Colonic mucosa (tissue), 4 donors: ENCODE results near the gene AP2M1. TPM values are rescaled to one million over a fixed set of nuclear protein-coding genes. Genes with fewer than 3 reads are reported as not detected.

Source experiments
- DNase-seq: peaks from one replicate; pipeline ENCODE4 v3.0.0-alpha.2; 2020
- H3K27ac ChIP-seq: fragments of 200-600 bp; one replicate; pipeline ENCODE4 v1.8.0; 2021
- H3K27me3 ChIP-seq: fragments of 200-600 bp; one replicate; pipeline ENCODE4 v1.8.0; 2021
- H3K36me3 ChIP-seq: fragments of 200-600 bp; one replicate; pipeline ENCODE4 v1.8.0; 2021
- H3K4me1 ChIP-seq: fragments of 200-600 bp; one replicate; pipeline ENCODE4 v1.8.0; 2021; ENCODE audit warnings: mild to moderate bottlenecking
- H3K4me3 ChIP-seq: fragments of 200-600 bp; one replicate; pipeline ENCODE4 v1.8.0; 2021
- H3K9ac ChIP-seq, 2 donors: one replicate each; pipeline ENCODE4 v1.7.0; 2013; ENCODE audit warnings: control low read depth in 2 of 2, low read depth in 2 of 2, low read length in 2 of 2
- H3K9me3 ChIP-seq: fragments of 200-600 bp; one replicate; pipeline ENCODE4 v1.8.0; 2021
- CTCF ChIP-seq: fragments of 200-600 bp; IDR thresholded peaks from one replicate; pipeline ENCODE4 v1.8.0; 2022; ENCODE audit warnings: antibody characterized with exemption, mild to moderate bottlenecking
- intact Hi-C: fragments of 100-400 bp; cut with DNase I; formaldehyde crosslinking; loops from one replicate; pipeline ENCODE4 v1.14.1; 2022
- total RNA-seq, 2 donors: library from RNA; stranded (reverse); fragmentation: NEBNext Ultra II Directional in 1 of 2; extraction: Animal tissue kit (Norgen Biotek cat#: 25700) in 1 of 2; gene quantifications; one replicate each; pipeline ENCODE4 v1.2.1, GENCODE V29; 2021
- donor health status: healthy.
- donor health status: DM: no; HTN: no; CAD: no.
- donor health status: DM: no; HTN: no; CAD: no.

Gene AP2M1
- total RNA-seq, 2 donors from 2014 or later: 206 to 255 TPM

GRCh38 chr3:184193991-184194539 lies 19.4 kb downstream of the AP2M1 start:
- Histone ChIP-seq H3K4me1 (no peaks in the 10 kb centered on the region), H3K27ac (no peak overlapping the region), H3K9me3 (no peaks in the 10 kb centered on the region), H3K36me3 (peaks cover 17% of the 10 kb centered on the region), H3K4me3 (no peak overlapping the region), H3K27me3 (no peaks in the 10 kb centered on the region), H3K9ac (no peak overlapping the region)
- no peak for DNase-seq
- intact Hi-C loops: no loop called here
- no peak for TF ChIP-seq CTCF

- no peak for DNase-seq
- no peak overlapping the region for H3K9ac ChIP-seq
- no peaks in the 10 kb centered on the region for H3K9me3 ChIP-seq
- peaks cover 9% of the 10 kb centered on the region for H3K36me3 ChIP-seq
- no peak overlapping the region for H3K27ac ChIP-seq
- no peaks in the 10 kb centered on the region for H3K4me1 ChIP-seq
- intact Hi-C loops: no loop called here
- H3K4me3 ChIP-seq: no peak overlapping the region
- H3K27me3 ChIP-seq: no peaks in the 10 kb centered on the region
- no peak for TF ChIP-seq CTCF
These were observed 21.9 kb downstream of the AP2M1 start for GRCh38 chr3:184196536-184196935.

GRCh38 chr3:184198509-184198908 lies 23.9 kb downstream of the AP2M1 start:
- intact Hi-C loops: no loop called here
- TF ChIP-seq CTCF: no peak
- no peaks in the 10 kb centered on the region for H3K27me3 ChIP-seq
- no peak overlapping the region for H3K4me3 ChIP-seq
- no peak for DNase-seq
- no peak overlapping the region for H3K9ac ChIP-seq
- H3K4me1 ChIP-seq: no peaks in the 10 kb centered on the region
- no peaks in the 10 kb centered on the region for H3K9me3 ChIP-seq
- H3K36me3 ChIP-seq: no peaks in the 10 kb centered on the region
- H3K27ac ChIP-seq: no peak overlapping the region

GRCh38 chr3:184200825-184201224 lies 26.2 kb downstream of the AP2M1 start:
- Histone ChIP-seq H3K27me3 (no peaks in the 10 kb centered on the region), H3K27ac (no peak overlapping the region), H3K4me1 (no peaks in the 10 kb centered on the region), H3K36me3 (no peaks in the 10 kb centered on the region), H3K9me3 (no peaks in the 10 kb centered on the region), H3K4me3 (no peak overlapping the region), H3K9ac (no peak overlapping the region)
- DNase-seq: no peak
- intact Hi-C loops: no loop called here
- no peak for TF ChIP-seq CTCF

GRCh38 chr3:184203526-184203925 lies 28.9 kb downstream of the AP2M1 start:
- Histone ChIP-seq H3K4me1 (no peaks in the 10 kb centered on the region), H3K36me3 (no peaks in the 10 kb centered on the region), H3K27ac (no peak overlapping the region), H3K9me3 (no peaks in the 10 kb centered on the region), H3K4me3 (no peak overlapping the region), H3K9ac (no peak overlapping the region), H3K27me3 (no peaks in the 10 kb centered on the region)
- intact Hi-C loops: no loop called here
- no peak for TF ChIP-seq CTCF
- DNase-seq: no peak
